ENCODE results near the gene GABPB1. TPM values are rescaled to one million over a fixed set of nuclear protein-coding genes. Genes with fewer than 3 reads are reported as not detected.

Gene GABPB1
- total and polyA plus RNA-seq, 10 of the 15 experiments (the other 5 are each of a cell fraction or from before 2014, with no cell fraction given), result 13.9 to 48.2 (median 39.8) TPM

- FAIRE-seq (peak; percentile 35), ATAC-seq (no peak), DNase-seq (ENCODE audit: low read depth, low spot score) (no peak)
- WGBS (ENCODE audit: insufficient coverage, insufficient replicate concordance, low lambda C conversion rate, missing lambda C conversion rate), result 99% methylated on average over 4 of the region's 4 CpGs
- Histone ChIP-seq H2AFZ (ENCODE audit: control insufficient read depth, low read depth, low read length) (no peak overlapping the region), H3K4me2 (ENCODE audit: control insufficient read depth, insufficient read depth) (no peak overlapping the region), H4K20me1 (ENCODE audit: control insufficient read depth, insufficient read depth) (no peaks in the 10 kb centered on the region), H3K4me3 (no peak overlapping the region), H3K9me3 (replicated peaks; ENCODE audit: control insufficient read depth, insufficient read depth, low read length) (no peaks in the 10 kb centered on the region), H3K27ac (ENCODE audit: control insufficient read depth, insufficient read depth) (no peak overlapping the region), H3K4me1 (ENCODE audit: control insufficient read depth, insufficient read depth, low read length) (no peaks in the 10 kb centered on the region), H3K27me3 (replicated peaks in 1 of 2; ENCODE audit: control insufficient read depth in 2 of 2, insufficient read depth in 2 of 2, low read length in 1 of 2) (no peaks in the 10 kb centered on the region), H3K36me3 (ENCODE audit: control insufficient read depth in 2 of 2, insufficient read depth in 2 of 2, low read length in 1 of 2) (no peaks in the 10 kb centered on the region), H3K9ac (ENCODE audit: control insufficient read depth, insufficient read depth, low read length) (no peak overlapping the region), H3K79me2 (ENCODE audit: control insufficient read depth, insufficient read depth, low read length) (peaks cover 4% of the 10 kb centered on the region)
- in situ Hi-C loops (cut with MboI), result no loop called here
- SMC1A ChIA-PET (ENCODE audit: uncharacterized antibody, unreplicated experiment), result no interaction called here
- RAD21 ChIA-PET (ENCODE audit: unreplicated experiment), result no interaction called here
- intact Hi-C loops (cut with micrococcal nuclease; ENCODE audit: unreplicated experiment), result no loop called here
- POLR2A ChIA-PET, result no interaction called here
- CTCF ChIA-PET, result interaction anchor here (1.5 kb wide), 1 partner anchor 17 kb away, joined by 5 read pairs; no protein-coding TSS in a partner anchor
- no TSS peak for BruUV-seq (replicated peaks)
- no peak for TF ChIP-seq CEBPZ (IDR thresholded peaks at IDR 0.05; ENCODE audit: low read depth, low read length)
- no peak for TF ChIP-seq EED (IDR thresholded peaks at IDR 0.05; ENCODE audit: low read depth)
- TF ChIP-seq JUND (IDR thresholded peaks at IDR 0.05; ENCODE audit: low read depth, low read length), result no peak
- TF ChIP-seq SMAD1 (IDR thresholded peaks at IDR 0.05; ENCODE audit: low read depth, partially characterized antibody), result no peak
- TF ChIP-seq MYC (IDR thresholded peaks at IDR 0.05; ENCODE audit: insufficient read depth, insufficient read length, insufficient replicate concordance, low read length, severe bottlenecking), result no peak
Observed at GRCh38 chr15:50333229-50333628, 21.8 kb downstream of the GABPB1 start.

Data from GM12878 (cell line).